Head of caudate nucleus (tissue), 42 donors: ENCODE data around the gene AGBL4.

Source experiments
- DNase-seq, 42 donors: peaks; one replicate each; pipeline versions ENCODE4 v3.0.0 to v3.0.0-alpha.2; 2020 to 2021; ENCODE audit warnings: mixed read lengths in 7 of 42
- intact Hi-C: fragments of 100-400 bp; cut with DNase I; formaldehyde crosslinking; loops from one replicate; pipeline ENCODE4 v1.15.0; 2022

Gene AGBL4

GRCh38 chr1:48627486-48627885 is 1396.3 kb downstream of the AGBL4 start:
- intact Hi-C loops: no loop called here
- DNase-seq: peak in 4 of 42 donors; percentile 8 to 39 (median 20)

- peak in 25 of 42 donors; percentile 2 to 58 (median 23) for DNase-seq
- intact Hi-C loops: no loop called here
These were observed 1404.2 kb downstream of the AGBL4 start for GRCh38 chr1:48619539-48619938.

- intact Hi-C loops: no loop called here
- DNase-seq: no peak
These were observed 1406.5 kb downstream of the AGBL4 start for GRCh38 chr1:48617252-48617651.

GRCh38 chr1:48616710-48617109 is 1407.0 kb downstream of the AGBL4 start:
- no peak for DNase-seq
- intact Hi-C loops: no loop called here

GRCh38 chr1:48611841-48612240 is 1411.9 kb downstream of the AGBL4 start:
- no peak for DNase-seq
- intact Hi-C loops: no loop called here

- intact Hi-C loops: no loop called here
- DNase-seq: peak; percentile 14 to 75 (median 47)
These were observed 1412.9 kb downstream of the AGBL4 start for GRCh38 chr1:48610628-48611542.

- DNase-seq: no peak
- intact Hi-C loops: no loop called here
These were observed 1414.9 kb downstream of the AGBL4 start for GRCh38 chr1:48608882-48609281.

- intact Hi-C loops: no loop called here
- DNase-seq: no peak
These were observed 1420.5 kb downstream of the AGBL4 start for GRCh38 chr1:48603222-48603621.

GRCh38 chr1:48602349-48602748 is 1421.4 kb downstream of the AGBL4 start:
- no peak for DNase-seq
- intact Hi-C loops: no loop called here

- no peak for DNase-seq
- intact Hi-C loops: no loop called here
These were observed 1423.6 kb downstream of the AGBL4 start for GRCh38 chr1:48600182-48600581.

- DNase-seq: no peak
- intact Hi-C loops: no loop called here
These were observed 1426.1 kb downstream of the AGBL4 start for GRCh38 chr1:48597663-48598062.

GRCh38 chr1:48596046-48596445 is 1427.7 kb downstream of the AGBL4 start:
- intact Hi-C loops: no loop called here
- no peak for DNase-seq

- DNase-seq: no peak
- intact Hi-C loops: no loop called here
These were observed 1428.1 kb downstream of the AGBL4 start for GRCh38 chr1:48595613-48596012.

- intact Hi-C loops: no loop called here
- DNase-seq: peak in 6 of 42 donors; percentile 9 to 39 (median 24)
These were observed 1431.4 kb downstream of the AGBL4 start for GRCh38 chr1:48592330-48592729.

- no peak for DNase-seq
- intact Hi-C loops: no loop called here
These were observed 1432.6 kb downstream of the AGBL4 start for GRCh38 chr1:48591181-48591580.

GRCh38 chr1:48588061-48588460 is 1435.7 kb downstream of the AGBL4 start:
- intact Hi-C loops: no loop called here
- DNase-seq: no peak

GRCh38 chr1:48582408-48582807 is 1441.3 kb downstream of the AGBL4 start:
- intact Hi-C loops: no loop called here
- DNase-seq: no peak

- no peak for DNase-seq
- intact Hi-C loops: no loop called here
These were observed 1442.5 kb downstream of the AGBL4 start for GRCh38 chr1:48581270-48581669.

- no peak for DNase-seq
- intact Hi-C loops: no loop called here
These were observed 1447.2 kb downstream of the AGBL4 start for GRCh38 chr1:48576565-48576964.

GRCh38 chr1:48572646-48573258 is 1451.0 kb downstream of the AGBL4 start:
- intact Hi-C loops: loop anchor here (5.0 kb wide), 2 partner anchors 125 to 245 kb away; no protein-coding TSS in a partner anchor
- peak; percentile 65 to 94 (median 84) for DNase-seq
